Measurements from ENCODE around the gene AMDHD1.

GRCh38 chr12:95898081-95898480 lies 45.0 kb upstream of the AMDHD1 start:
- no peak for TF ChIP-seq CTCF (optimal IDR thresholded peaks at IDR 0.05 in 1 of 3, IDR thresholded peaks at IDR 0.05 in 1 of 3, conservative IDR thresholded peaks at IDR 0.05 in 1 of 3; ENCODE audit: extremely low read depth in 1 of 3, insufficient read depth in 2 of 3, low read length in 3 of 3)
- no peak for TF ChIP-seq EZH2 (IDR thresholded peaks at IDR 0.05; ENCODE audit: low read length)

Measured in keratinocyte (primary cell).